Kidney (tissue), 14 donors: Measurements from ENCODE around the gene PAK6. TPM values are rescaled to one million over a fixed set of nuclear protein-coding genes. Genes with fewer than 3 reads are reported as not detected.

ENCODE experiments used
- DNase-seq, 5 donors: peaks; one replicate each; pipeline ENCODE4 v3.0.0-alpha.2; 2013 to 2020
- FAIRE-seq: peaks from 2 replicates; lab custom pipeline; 2012; peaks lifted over from hg19 to GRCh38; lab: Jason Lieb, UNC
- H3K27ac ChIP-seq, 2 donors: one replicate each; pipeline ENCODE4 v1.7.0; 2013; ENCODE audit warnings: low read depth in 2 of 2, low read length in 2 of 2, inconsistent platforms in 1 of 2
- H3K27me3 ChIP-seq: one replicate; pipeline ENCODE4 v1.7.1; 2013; ENCODE audit warnings: low read length, inconsistent platforms; ENCODE audit not compliant: control insufficient read depth, insufficient read depth
- H3K36me3 ChIP-seq, 3 donors: one replicate each; pipeline versions ENCODE4 v1.7.0 to v1.7.1; 2013; ENCODE audit warnings: low read length in 3 of 3, control low read depth in 1 of 3, inconsistent platforms in 1 of 3; ENCODE audit not compliant: insufficient read depth in 3 of 3, control insufficient read depth in 2 of 3
- H3K4me1 ChIP-seq, 3 donors: one replicate each; pipeline versions ENCODE4 v1.7.0 to v1.7.1; 2013; ENCODE audit warnings: low read length in 3 of 3, inconsistent platforms in 1 of 3, low read depth in 1 of 3; ENCODE audit not compliant: control insufficient read depth in 2 of 3, insufficient read depth in 2 of 3
- H3K4me3 ChIP-seq, 3 donors: one replicate each; pipeline versions ENCODE4 v1.7.0 to v1.8.1; 2013; ENCODE audit warnings: low read length in 3 of 3, control low read depth in 1 of 3, inconsistent platforms in 1 of 3
- H3K9ac ChIP-seq, 3 donors: one replicate each; pipeline versions ENCODE4 v1.7.0 to v1.7.1; 2013; ENCODE audit warnings: low read length in 3 of 3, control low read depth in 1 of 3, inconsistent platforms in 1 of 3
- H3K9me3 ChIP-seq, 3 donors: one replicate each; pipeline versions ENCODE4 v1.7.0 to v1.7.1; 2013; ENCODE audit warnings: low read length in 3 of 3, control low read depth in 1 of 3, inconsistent platforms in 1 of 3; ENCODE audit not compliant: control insufficient read depth in 2 of 3, insufficient read depth in 1 of 3
- intact Hi-C: fragments of 100-400 bp; cut with DNase I; formaldehyde crosslinking; loops from one replicate; pipeline ENCODE4 v1.11.1; 2022
- polyA plus RNA-seq: library from polyadenylated mRNA; stranded (reverse); fragments of 350-450 nt; fragmentation: Illumina TruSeq; extraction: RNeasy Lipid Tissue Mini Kit (QIAGEN cat#74804); gene quantifications from one replicate; pipeline ENCODE4 v1.2.3, GENCODE V29; 2014; ENCODE audit warnings: low read depth, low replicate concordance; ENCODE audit not compliant: insufficient read depth
- total RNA-seq: library from RNA; stranded (reverse); fragmentation: NEBNext Ultra II Directional; extraction: Animal tissue kit (Norgen Biotek cat#: 25700); gene quantifications from one replicate; pipeline ENCODE4 v1.2.1, GENCODE V29; 2021
- TF ChIP-seq, protein P1 (sequence below): IDR thresholded peaks from 3 replicates; pipeline ENCODE4 v1.5.1; 2012; ENCODE audit warnings: mild to moderate bottlenecking, moderate library complexity, borderline replicate concordance; ENCODE audit not compliant: insufficient read depth; ENCODE audit errors: extremely low read depth
- donor health status: control.
- donor health status: control.
- donor health status: control.
- donor health status: control.
- donor health status: control.
- donor health status: DM: yes; HTN: yes; CAD: no.
- donor health status: Normal renal cell carcinoma (clear cell type).

PAK6 gene
- total and polyA plus RNA-seq, 2 donors from 2014 or later, result 8.1 to 11.9 TPM

DNA sequence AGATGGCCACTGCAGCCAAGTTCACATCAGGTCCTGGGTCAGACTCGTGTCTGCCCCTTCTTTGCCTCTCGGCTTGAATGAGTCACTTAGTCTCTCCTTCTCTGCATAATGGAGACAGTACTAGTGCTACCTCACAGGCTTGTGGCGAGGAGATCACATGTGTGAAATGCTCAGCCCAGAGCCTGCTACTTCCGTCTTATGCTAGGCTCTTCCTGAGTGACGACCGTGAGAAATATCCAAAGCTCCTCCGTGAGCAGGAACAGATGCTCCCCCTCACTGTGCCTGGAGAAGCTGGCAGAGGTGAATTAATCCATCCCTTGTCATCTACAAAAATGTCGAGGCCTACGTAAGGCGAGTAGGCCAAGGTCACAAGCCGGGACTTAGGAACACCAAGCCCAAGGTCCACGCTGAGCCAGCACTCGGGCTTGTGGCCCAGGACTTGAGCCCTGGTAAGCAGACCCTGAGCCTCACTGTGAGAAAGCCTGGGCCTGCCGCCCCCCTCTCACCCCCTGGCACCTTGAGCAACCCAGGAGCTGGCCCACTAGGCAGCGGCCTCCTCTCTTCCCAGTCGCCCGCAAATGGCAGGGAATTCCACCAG is 17.9 kb downstream of the PAK6 start:
- peak in 1 of 5 donors; percentile 34 for DNase-seq
- H3K27me3 ChIP-seq, result peaks cover 6% of the 10 kb centered on the region
- H3K4me1 ChIP-seq, result peaks cover 0 to 10% (median 0%) of the 10 kb centered on the region in 3 donors
- H3K27ac ChIP-seq, result no peak overlapping the region
- FAIRE-seq, result no peak
- H3K9ac ChIP-seq, result no peak overlapping the region
- H3K9me3 ChIP-seq, result no peaks in the 10 kb centered on the region
- no peaks in the 10 kb centered on the region for H3K36me3 ChIP-seq
- intact Hi-C loops, result no loop called here
- no peak overlapping the region for H3K4me3 ChIP-seq
- TF ChIP-seq, protein P1, sequence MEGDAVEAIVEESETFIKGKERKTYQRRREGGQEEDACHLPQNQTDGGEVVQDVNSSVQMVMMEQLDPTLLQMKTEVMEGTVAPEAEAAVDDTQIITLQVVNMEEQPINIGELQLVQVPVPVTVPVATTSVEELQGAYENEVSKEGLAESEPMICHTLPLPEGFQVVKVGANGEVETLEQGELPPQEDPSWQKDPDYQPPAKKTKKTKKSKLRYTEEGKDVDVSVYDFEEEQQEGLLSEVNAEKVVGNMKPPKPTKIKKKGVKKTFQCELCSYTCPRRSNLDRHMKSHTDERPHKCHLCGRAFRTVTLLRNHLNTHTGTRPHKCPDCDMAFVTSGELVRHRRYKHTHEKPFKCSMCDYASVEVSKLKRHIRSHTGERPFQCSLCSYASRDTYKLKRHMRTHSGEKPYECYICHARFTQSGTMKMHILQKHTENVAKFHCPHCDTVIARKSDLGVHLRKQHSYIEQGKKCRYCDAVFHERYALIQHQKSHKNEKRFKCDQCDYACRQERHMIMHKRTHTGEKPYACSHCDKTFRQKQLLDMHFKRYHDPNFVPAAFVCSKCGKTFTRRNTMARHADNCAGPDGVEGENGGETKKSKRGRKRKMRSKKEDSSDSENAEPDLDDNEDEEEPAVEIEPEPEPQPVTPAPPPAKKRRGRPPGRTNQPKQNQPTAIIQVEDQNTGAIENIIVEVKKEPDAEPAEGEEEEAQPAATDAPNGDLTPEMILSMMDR, result no peak

DNA sequence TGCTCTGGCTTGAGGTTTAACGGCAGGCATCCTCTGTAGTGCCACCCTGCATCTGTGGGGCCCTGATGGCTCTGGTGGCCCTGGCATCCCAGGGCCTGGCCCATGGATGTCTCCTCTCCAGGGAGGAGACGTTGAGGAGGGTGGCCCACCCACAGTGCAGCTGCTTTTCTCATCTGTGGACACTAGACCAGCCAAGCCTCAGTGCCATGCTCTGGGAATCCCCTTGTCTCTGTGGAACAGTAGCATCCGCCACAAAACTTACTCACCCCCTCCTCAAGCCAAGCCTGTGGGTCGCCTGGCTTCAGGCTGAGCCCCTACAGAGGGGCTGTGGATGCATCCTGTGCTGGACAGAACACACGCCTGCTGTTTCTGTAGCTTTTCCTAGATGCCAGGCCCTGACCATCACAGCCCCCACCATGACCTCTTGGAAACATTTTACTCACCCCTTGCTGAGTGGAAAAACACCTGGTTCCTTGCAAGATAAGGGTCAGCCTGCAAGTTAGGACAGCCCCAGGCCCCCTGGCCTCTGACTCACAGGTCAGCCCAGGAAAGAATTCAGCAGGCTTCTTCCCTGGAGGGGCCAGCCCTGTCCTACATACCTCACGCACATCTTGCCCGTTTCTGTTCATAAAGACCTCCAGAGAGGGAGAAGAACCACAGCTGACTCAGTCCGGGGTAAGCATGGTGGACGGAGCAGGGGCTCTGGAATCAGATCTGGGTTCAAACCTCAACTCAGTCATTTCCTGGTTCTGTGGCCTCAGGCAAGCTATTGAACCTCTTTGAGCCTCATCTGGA is 19.0 kb downstream of the PAK6 start:
- DNase-seq, result peak in 1 of 5 donors; percentile 27
- no peak overlapping the region for H3K4me3 ChIP-seq
- FAIRE-seq, result no peak
- intact Hi-C loops, result no loop called here
- peaks cover 6% of the 10 kb centered on the region for H3K27me3 ChIP-seq
- H3K9me3 ChIP-seq, result no peaks in the 10 kb centered on the region
- H3K9ac ChIP-seq, result no peak overlapping the region
- H3K4me1 ChIP-seq, result peaks cover 0 to 10% (median 0%) of the 10 kb centered on the region in 3 donors
- H3K27ac ChIP-seq, result no peak overlapping the region
- no peaks in the 10 kb centered on the region for H3K36me3 ChIP-seq
- TF ChIP-seq, protein P1, result no peak

DNA sequence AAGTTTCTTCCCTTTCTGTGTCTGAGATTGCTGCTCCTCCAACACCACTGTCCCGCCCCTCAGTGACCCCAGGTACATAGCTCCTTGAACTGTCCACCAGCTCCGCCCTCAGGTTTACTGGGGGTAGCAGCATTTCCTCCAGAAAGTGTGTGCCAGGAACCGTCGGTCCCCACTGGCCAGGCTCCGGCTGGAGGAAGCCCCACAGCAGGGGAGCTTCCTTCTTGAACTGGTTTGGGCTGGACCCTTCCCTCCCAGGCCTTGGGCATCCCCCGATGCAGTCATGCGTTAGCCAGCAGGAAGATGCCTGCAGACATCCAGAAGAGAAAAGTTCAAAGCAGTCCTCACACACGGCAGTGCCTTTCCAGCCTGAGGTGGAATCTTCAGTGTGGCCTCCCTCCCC is 19.7 kb downstream of the PAK6 start:
- DNase-seq (peak in 1 of 5 donors; percentile 68), FAIRE-seq (no peak)
- H3K27ac ChIP-seq, result no peak overlapping the region
- no peaks in the 10 kb centered on the region for H3K36me3 ChIP-seq
- H3K4me1 ChIP-seq, result peaks cover 0 to 5% (median 0%) of the 10 kb centered on the region in 3 donors
- TF ChIP-seq, protein P1, result no peak
- H3K27me3 ChIP-seq, result peaks cover 6% of the 10 kb centered on the region
- H3K9me3 ChIP-seq, result no peaks in the 10 kb centered on the region
- no peak overlapping the region for H3K4me3 ChIP-seq
- H3K9ac ChIP-seq, result no peak overlapping the region
- intact Hi-C loops, result no loop called here
